ENCODE measurements around the gene SSTR4.

The SSTR4 gene

DNA sequence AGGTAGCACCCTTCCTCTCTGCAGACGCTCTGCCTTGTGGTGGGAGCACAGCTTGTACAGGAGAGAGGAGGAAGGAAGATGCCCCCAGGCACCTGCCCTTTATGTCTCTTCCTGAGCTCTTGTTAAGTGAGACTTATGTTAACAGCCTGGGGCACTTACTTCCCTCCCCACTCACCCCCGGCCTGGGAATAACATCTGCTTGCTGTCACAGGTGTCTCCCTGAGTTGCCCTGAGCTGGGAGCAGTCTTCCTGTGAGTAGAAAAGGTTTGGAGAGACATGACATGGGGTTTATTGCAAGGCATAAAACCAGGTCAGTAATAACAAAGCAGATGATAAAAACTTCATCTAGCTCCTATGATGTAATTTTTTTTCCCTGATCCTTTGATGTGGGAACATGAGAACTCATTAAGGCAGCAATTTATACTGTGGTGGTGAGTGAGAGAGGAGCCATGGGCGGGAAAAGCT is 1.9 kb downstream of the SSTR4 start:
- no peak overlapping the region for H3K4me3 ChIP-seq (ENCODE audit: control insufficient read depth, low read depth, low read length)
- no peak for DNase-seq (ENCODE audit: low read depth)
- TF ChIP-seq, protein P1, sequence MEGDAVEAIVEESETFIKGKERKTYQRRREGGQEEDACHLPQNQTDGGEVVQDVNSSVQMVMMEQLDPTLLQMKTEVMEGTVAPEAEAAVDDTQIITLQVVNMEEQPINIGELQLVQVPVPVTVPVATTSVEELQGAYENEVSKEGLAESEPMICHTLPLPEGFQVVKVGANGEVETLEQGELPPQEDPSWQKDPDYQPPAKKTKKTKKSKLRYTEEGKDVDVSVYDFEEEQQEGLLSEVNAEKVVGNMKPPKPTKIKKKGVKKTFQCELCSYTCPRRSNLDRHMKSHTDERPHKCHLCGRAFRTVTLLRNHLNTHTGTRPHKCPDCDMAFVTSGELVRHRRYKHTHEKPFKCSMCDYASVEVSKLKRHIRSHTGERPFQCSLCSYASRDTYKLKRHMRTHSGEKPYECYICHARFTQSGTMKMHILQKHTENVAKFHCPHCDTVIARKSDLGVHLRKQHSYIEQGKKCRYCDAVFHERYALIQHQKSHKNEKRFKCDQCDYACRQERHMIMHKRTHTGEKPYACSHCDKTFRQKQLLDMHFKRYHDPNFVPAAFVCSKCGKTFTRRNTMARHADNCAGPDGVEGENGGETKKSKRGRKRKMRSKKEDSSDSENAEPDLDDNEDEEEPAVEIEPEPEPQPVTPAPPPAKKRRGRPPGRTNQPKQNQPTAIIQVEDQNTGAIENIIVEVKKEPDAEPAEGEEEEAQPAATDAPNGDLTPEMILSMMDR (conservative IDR thresholded peaks at IDR 0.05; ENCODE audit: control insufficient read depth, insufficient read depth, low read depth, low read length), result no peak

DNA sequence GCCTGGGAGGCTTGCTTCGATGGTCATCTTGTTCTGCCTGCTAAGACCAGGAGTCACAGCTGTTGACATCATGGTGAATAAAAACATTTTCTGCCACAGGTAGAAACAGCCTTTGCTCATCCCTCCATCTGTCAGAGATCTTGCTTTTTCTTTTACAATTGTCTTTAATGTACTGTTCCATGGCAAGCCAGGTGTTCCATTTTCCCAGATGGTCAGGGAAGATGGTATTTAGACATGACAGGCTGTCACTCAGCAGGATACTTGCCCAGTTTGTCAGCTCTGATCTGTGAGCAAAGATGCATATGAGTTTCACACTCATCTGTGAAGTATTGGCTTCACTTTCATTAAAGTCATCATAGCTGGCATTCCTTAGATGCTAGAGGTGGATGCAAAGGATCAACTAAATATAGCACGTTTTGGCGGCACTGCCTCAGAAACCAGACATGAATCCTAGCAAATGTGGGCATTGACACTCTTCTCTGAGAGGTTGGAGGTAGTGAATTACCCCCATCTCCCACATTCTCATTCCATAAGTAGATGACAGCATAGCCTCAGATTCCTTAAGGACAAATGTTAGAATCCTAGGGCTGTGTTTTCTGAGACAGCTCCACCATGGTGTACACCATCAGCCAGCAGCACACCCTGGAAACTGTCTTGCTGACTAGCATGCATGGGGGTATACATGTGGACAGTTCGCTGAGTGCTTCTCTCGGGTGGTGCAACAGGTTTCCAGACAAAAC is 4.2 kb downstream of the SSTR4 start:
- no peak for DNase-seq (ENCODE audit: low read depth)
- TF ChIP-seq, protein P1 (conservative IDR thresholded peaks at IDR 0.05; ENCODE audit: control insufficient read depth, insufficient read depth, low read depth, low read length), result no peak
- no peak overlapping the region for H3K4me3 ChIP-seq (ENCODE audit: control insufficient read depth, low read depth, low read length)

DNA sequence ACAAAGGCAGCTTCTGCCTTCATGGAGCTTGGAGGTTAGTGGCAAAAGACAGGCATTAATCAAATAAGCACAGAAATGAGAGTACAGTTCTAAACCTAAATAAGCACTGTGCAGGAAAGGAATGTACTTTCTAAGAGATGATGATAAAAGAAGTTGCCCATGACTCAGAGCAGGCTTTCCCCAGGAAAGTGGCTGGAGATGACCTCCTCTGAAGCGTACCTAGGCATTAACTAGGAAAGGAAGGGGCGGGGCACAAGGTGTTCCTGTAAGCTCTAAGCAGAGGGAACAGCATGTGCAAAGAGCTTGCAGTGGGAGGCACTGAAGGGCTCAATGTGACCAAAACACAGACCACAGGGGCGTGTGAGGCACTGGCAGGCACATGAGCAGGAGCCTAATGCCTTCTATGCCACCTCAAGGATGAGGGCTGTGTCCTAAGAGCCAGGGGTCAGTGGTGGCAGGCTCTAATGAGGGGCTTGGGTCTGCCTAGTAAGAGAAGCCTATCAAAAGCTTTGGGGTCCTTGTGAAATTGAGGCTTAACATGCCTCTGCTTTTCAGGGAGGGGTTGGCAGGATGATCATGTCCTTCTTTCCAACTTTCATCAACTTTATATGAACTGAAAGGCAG is 4.9 kb downstream of the SSTR4 start:
- TF ChIP-seq, protein P1 (conservative IDR thresholded peaks at IDR 0.05; ENCODE audit: control insufficient read depth, insufficient read depth, low read depth, low read length), result no peak
- H3K4me3 ChIP-seq (ENCODE audit: control insufficient read depth, low read depth, low read length), result no peak overlapping the region
- DNase-seq (ENCODE audit: low read depth), result no peak

DNA sequence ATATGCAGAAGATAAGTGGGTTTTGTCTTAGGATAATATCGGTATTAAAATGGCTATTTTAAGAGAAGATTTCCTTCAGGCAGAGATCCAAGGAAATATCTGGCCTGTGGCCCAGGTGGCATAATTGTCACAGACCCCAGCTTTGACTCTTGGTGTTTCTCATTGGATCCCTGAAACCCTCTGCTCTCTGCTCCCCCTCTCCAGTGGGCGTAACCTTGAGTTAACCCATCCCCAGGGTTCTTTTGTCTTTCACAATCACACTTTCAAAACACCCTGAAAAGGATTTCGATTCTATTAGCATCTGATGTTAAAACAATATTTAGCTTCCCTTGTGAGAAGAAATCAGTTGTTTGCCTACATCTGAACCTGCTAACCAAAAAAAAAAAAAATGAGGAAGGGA is 7.2 kb downstream of the SSTR4 start:
- TF ChIP-seq, protein P1 (conservative IDR thresholded peaks at IDR 0.05; ENCODE audit: control insufficient read depth, insufficient read depth, low read depth, low read length), result no peak

DNA sequence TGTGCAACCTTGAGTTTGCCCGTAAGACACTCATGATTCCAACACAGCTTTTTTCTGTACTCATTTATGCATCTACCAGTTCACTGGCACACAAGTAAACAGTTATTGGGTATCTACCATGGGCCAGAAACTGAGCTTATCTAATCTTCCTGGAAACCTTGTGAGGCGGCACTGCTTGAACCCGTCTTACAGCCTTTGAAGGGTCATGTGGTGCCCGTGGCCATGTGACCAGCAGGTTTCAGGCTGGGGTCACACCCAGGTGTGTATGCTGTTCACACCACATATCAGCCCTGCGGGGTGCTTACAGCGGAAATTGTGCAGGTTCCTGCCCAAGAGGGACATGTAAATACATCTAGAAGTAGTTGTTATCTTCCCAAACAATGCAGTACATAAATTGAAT is 8.3 kb downstream of the SSTR4 start:
- TF ChIP-seq, protein P1 (conservative IDR thresholded peaks at IDR 0.05; ENCODE audit: control insufficient read depth, insufficient read depth, low read depth, low read length), result no peak
- no peak overlapping the region for H3K4me3 ChIP-seq (ENCODE audit: control insufficient read depth, low read depth, low read length)
- DNase-seq (ENCODE audit: low read depth), result no peak

More for the DNA sequence above, 7.2 kb downstream of the SSTR4 start:
- no peak for DNase-seq (ENCODE audit: low read depth)
- no peak overlapping the region for H3K4me3 ChIP-seq (ENCODE audit: control insufficient read depth, low read depth, low read length)

DNA sequence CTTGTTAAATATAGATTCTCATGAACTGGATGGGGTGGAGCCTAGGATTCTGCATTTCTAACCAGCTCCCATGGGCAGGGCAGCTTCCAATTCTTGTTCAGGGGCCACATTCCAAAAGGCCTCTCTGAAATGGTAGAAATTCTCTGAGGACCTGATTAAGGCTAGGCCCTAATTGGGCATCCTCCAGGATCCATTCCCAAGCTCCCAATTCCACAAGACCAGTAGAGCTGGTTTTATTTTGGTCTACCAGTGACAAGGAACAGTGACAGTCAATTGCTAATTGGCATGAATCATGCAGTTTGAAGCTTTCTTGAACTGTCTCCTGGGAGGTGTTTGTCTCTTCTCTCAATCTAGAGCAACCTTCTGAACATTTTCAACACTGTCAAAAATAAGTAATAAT is 11.3 kb downstream of the SSTR4 start:
- no peak overlapping the region for H3K4me3 ChIP-seq (ENCODE audit: control insufficient read depth, low read depth, low read length)
- no peak for DNase-seq (ENCODE audit: low read depth)
- TF ChIP-seq, protein P1 (conservative IDR thresholded peaks at IDR 0.05; ENCODE audit: control insufficient read depth, insufficient read depth, low read depth, low read length), result no peak
